SK-N-SH treated with all-trans-retinoic acid at 6 μM for 48 hours (cell line): Measurements from ENCODE around the gene TTC28.

ENCODE experiments used
- ATAC-seq: fragments of 200-7000 bp; cut with Tn5 transposase; 3 replicates; pipeline ENCODE4 v1.9.1; 2020; ENCODE audit warnings: mild to moderate bottlenecking, moderate library complexity
- ARNTL ChIP-seq: fragments of 450-650 bp; formaldehyde crosslinking; IDR thresholded peaks from 2 replicates; pipeline ENCODE4 v1.5.0; 2020; ENCODE audit warnings: low read depth, mild to moderate bottlenecking, moderate library complexity, borderline replicate concordance
- CREB5 ChIP-seq: fragments of 250-450 bp; sonication (Bioruptor Pico); IDR thresholded peaks from 2 replicates; pipeline ENCODE4 v1.5.1; 2020; ENCODE audit warnings: low read depth, mild to moderate bottlenecking, moderate library complexity
- CSDC2 ChIP-seq: fragments of 250-450 bp; sonication (Bioruptor Pico); IDR thresholded peaks from 2 replicates; pipeline ENCODE4 v1.5.0; 2020; ENCODE audit warnings: mild to moderate bottlenecking, moderate library complexity
- CSRNP3 ChIP-seq: fragments of 250-450 bp; sonication (Bioruptor Pico); IDR thresholded peaks from 2 replicates; pipeline ENCODE4 v1.5.1; 2021; ENCODE audit warnings: mild to moderate bottlenecking, moderate library complexity
- ESRRG ChIP-seq: fragments of 250-450 bp; sonication (Bioruptor Pico); IDR thresholded peaks from 2 replicates; pipeline ENCODE4 v1.6.1; 2021; ENCODE audit warnings: mild to moderate bottlenecking
- GLIS3 ChIP-seq: fragments of 250-450 bp; sonication (Bioruptor Pico); IDR thresholded peaks from 2 replicates; pipeline ENCODE4 v1.5.0; 2020; ENCODE audit warnings: mild to moderate bottlenecking, moderate library complexity
- ISL1 ChIP-seq: fragments of 250-450 bp; sonication (Bioruptor Pico); IDR thresholded peaks from 2 replicates; pipeline ENCODE4 v2.1.2; 2022; ENCODE audit warnings: mild to moderate bottlenecking, moderate library complexity
- OSR1 ChIP-seq: fragments of 250-450 bp; sonication (Bioruptor Pico); IDR thresholded peaks from 2 replicates; pipeline ENCODE4 v1.8.0; 2022; ENCODE audit warnings: moderate library complexity, mild to moderate bottlenecking, inconsistent platforms
- POU6F1 ChIP-seq: fragments of 250-450 bp; sonication (Bioruptor Pico); IDR thresholded peaks from 2 replicates; pipeline ENCODE4 v1.8.0; 2021; ENCODE audit warnings: low read depth, mild to moderate bottlenecking, moderate library complexity, borderline replicate concordance
- PPARA ChIP-seq: fragments of 250-450 bp; sonication (Bioruptor Pico); IDR thresholded peaks from 2 replicates; pipeline ENCODE4 v1.5.0; 2020; ENCODE audit warnings: mild to moderate bottlenecking, borderline replicate concordance
- RARB ChIP-seq: fragments of 250-450 bp; sonication (Bioruptor Pico); IDR thresholded peaks from 2 replicates; pipeline ENCODE4 v1.8.0; 2021; ENCODE audit warnings: mild to moderate bottlenecking, moderate library complexity
- SNAI2 ChIP-seq: fragments of 250-450 bp; sonication (Bioruptor Pico); IDR thresholded peaks from 2 replicates; pipeline ENCODE4 v1.5.0; 2020; ENCODE audit warnings: mild to moderate bottlenecking, moderate library complexity
- TCF4 ChIP-seq: fragments of 250-450 bp; sonication (Bioruptor Pico); IDR thresholded peaks from 2 replicates; pipeline ENCODE4 v1.8.0; 2021; ENCODE audit warnings: mild to moderate bottlenecking, moderate library complexity, borderline replicate concordance
- ZFP3 ChIP-seq: fragments of 250-450 bp; sonication (Bioruptor Pico); IDR thresholded peaks from 2 replicates; pipeline ENCODE4 v1.5.0; 2020; ENCODE audit warnings: mild to moderate bottlenecking, moderate library complexity
- ZFP30 ChIP-seq: fragments of 450-650 bp; formaldehyde crosslinking; IDR thresholded peaks from 2 replicates; pipeline ENCODE4 v1.5.0; 2022; ENCODE audit warnings: mild to moderate bottlenecking, moderate library complexity
- ZNF70 ChIP-seq: fragments of 450-650 bp; formaldehyde crosslinking; IDR thresholded peaks from 2 replicates; pipeline ENCODE4 v1.5.0; 2020; ENCODE audit warnings: mild to moderate bottlenecking, moderate library complexity
- ZNF8 ChIP-seq: fragments of 450-650 bp; formaldehyde crosslinking; IDR thresholded peaks from 2 replicates; pipeline ENCODE4 v1.5.0; 2020; ENCODE audit warnings: mild to moderate bottlenecking, moderate library complexity
- TF ChIP-seq, protein P1 (sequence below): fragments of 250-450 bp; sonication (Bioruptor Pico); IDR thresholded peaks from 2 replicates; pipeline ENCODE4 v1.5.0; 2020; ENCODE audit warnings: mild to moderate bottlenecking, moderate library complexity
- TF ChIP-seq, protein P2 (sequence below): fragments of 250-450 bp; sonication (Bioruptor Pico); IDR thresholded peaks from 2 replicates; pipeline ENCODE4 v1.8.0; 2020; ENCODE audit warnings: mild to moderate bottlenecking, moderate library complexity, borderline replicate concordance

Gene TTC28

DNA sequence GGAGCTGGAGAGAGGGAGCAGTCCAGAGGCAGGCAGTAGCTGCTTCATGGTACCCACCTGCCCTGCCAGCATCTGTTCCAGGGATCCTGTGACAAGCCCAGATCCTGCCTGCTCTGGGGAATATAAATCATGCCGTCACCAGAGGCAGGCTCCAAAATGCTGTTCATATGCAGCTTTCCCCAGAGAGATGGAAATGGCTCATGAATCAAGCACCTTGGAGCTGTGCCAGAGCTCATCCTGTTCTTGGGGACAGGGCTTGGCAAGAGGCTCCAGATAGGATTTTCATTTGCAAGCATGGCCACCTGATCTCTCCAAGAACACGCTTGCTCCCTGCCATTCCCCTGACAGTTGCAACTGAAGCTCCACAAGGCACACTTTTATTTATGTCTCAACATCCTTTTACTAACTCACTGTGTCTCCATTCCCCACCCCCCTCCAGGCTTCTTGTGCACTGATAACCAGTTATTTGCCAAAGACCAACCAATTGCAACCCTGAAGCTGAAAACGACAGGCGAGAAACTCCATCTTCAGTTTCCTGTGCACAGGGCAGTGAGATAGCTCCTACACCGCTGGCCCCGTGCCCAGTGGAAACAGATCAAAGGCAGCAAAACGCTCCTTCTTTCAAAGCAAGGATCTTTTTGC is 644.8 kb downstream of the TTC28 start:
- ATAC-seq: peak; percentile 87
- peak; percentile 30; the same call in 1 of the 2 replicates for TF ChIP-seq TCF4 (CRISPR knock-in tag)
- TF ChIP-seq CSDC2 (CRISPR knock-in tag): no peak
- peak; percentile 38; the same call in 1 of the 2 replicates for TF ChIP-seq ISL1 (CRISPR knock-in tag)
- no peak for TF ChIP-seq PPARA
- TF ChIP-seq CSRNP3 (CRISPR knock-in tag): no peak
- no peak for TF ChIP-seq CREB5
- no peak for TF ChIP-seq POU6F1 (CRISPR knock-in tag)
- no peak for TF ChIP-seq ESRRG (CRISPR knock-in tag)
- TF ChIP-seq, protein P1, sequence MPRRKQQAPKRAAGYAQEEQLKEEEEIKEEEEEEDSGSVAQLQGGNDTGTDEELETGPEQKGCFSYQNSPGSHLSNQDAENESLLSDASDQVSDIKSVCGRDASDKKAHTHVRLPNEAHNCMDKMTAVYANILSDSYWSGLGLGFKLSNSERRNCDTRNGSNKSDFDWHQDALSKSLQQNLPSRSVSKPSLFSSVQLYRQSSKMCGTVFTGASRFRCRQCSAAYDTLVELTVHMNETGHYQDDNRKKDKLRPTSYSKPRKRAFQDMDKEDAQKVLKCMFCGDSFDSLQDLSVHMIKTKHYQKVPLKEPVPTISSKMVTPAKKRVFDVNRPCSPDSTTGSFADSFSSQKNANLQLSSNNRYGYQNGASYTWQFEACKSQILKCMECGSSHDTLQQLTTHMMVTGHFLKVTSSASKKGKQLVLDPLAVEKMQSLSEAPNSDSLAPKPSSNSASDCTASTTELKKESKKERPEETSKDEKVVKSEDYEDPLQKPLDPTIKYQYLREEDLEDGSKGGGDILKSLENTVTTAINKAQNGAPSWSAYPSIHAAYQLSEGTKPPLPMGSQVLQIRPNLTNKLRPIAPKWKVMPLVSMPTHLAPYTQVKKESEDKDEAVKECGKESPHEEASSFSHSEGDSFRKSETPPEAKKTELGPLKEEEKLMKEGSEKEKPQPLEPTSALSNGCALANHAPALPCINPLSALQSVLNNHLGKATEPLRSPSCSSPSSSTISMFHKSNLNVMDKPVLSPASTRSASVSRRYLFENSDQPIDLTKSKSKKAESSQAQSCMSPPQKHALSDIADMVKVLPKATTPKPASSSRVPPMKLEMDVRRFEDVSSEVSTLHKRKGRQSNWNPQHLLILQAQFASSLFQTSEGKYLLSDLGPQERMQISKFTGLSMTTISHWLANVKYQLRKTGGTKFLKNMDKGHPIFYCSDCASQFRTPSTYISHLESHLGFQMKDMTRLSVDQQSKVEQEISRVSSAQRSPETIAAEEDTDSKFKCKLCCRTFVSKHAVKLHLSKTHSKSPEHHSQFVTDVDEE (CRISPR knock-in tag): peak; percentile 59; the same call in 1 of the 2 replicates
- peak; percentile 54; the same call in 1 of the 2 replicates for TF ChIP-seq ZFP3 (CRISPR knock-in tag)

DNA sequence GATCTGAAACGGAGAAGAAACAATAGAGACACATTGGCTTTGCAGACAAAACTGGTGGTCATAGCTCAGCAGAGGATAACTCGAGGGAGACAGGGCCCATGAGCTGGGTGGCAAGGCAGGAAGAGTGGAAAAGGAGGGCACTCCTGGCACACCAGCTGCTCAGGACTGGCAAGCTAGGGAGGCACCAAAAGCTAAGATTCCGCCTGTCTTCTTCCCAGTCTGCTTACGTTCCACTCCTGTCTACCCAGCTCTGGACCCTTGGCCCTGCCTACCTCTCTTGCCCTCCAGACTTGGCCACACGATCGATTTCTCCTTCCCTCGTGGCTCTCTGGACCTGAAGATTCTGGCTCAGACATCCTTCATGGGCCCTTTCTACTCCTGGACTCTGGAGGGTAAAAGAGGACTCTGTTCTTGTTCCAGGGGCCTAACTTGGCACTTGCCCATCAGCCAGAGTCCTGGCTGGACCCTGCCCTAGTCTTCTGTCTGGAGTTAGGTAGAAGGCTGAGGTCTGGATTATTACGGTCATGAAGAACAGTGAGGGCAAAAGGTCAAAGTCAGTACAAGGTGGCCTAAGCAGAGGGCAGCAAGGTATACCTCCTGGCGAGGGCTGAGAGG is 645.4 kb downstream of the TTC28 start:
- ATAC-seq: no peak
- no peak for TF ChIP-seq ESRRG (CRISPR knock-in tag)
- no peak for TF ChIP-seq TCF4 (CRISPR knock-in tag)
- no peak for TF ChIP-seq RARB (CRISPR knock-in tag)
- TF ChIP-seq ARNTL: no peak
- TF ChIP-seq OSR1 (CRISPR knock-in tag): no peak
- no peak for TF ChIP-seq CSDC2 (CRISPR knock-in tag)
- no peak for TF ChIP-seq GLIS3 (CRISPR knock-in tag)
- TF ChIP-seq PPARA: no peak
- TF ChIP-seq ZNF8: no peak
- TF ChIP-seq POU6F1 (CRISPR knock-in tag): no peak
- TF ChIP-seq, protein P1 (CRISPR knock-in tag): no peak
- TF ChIP-seq ZFP30 (CRISPR knock-in tag): no peak
- no peak for TF ChIP-seq ZFP3 (CRISPR knock-in tag)
- TF ChIP-seq CSRNP3 (CRISPR knock-in tag): no peak
- TF ChIP-seq ZNF70 (CRISPR knock-in tag): no peak
- TF ChIP-seq CREB5: no peak
- no peak for TF ChIP-seq SNAI2 (CRISPR knock-in tag)
- TF ChIP-seq, protein P2, sequence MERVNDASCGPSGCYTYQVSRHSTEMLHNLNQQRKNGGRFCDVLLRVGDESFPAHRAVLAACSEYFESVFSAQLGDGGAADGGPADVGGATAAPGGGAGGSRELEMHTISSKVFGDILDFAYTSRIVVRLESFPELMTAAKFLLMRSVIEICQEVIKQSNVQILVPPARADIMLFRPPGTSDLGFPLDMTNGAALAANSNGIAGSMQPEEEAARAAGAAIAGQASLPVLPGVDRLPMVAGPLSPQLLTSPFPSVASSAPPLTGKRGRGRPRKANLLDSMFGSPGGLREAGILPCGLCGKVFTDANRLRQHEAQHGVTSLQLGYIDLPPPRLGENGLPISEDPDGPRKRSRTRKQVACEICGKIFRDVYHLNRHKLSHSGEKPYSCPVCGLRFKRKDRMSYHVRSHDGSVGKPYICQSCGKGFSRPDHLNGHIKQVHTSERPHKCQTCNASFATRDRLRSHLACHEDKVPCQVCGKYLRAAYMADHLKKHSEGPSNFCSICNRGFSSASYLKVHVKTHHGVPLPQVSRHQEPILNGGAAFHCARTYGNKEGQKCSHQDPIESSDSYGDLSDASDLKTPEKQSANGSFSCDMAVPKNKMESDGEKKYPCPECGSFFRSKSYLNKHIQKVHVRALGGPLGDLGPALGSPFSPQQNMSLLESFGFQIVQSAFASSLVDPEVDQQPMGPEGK (CRISPR knock-in tag): no peak
- TF ChIP-seq, all 23 proteins: peak for 0
